Activated naive CD4-positive, alpha-beta T cell treated with anti-CD3 and anti-CD28 coated beads for 36 hours (primary cell): ENCODE data around the gene BORA. TPM values are rescaled to one million over a fixed set of nuclear protein-coding genes. Genes with fewer than 3 reads are reported as not detected.

Experiments used
- CTCF ChIA-PET: fragments of 350-600 bp; sonication (Branson Sonifier 250); formaldehyde crosslinking; loops from one replicate; lab custom pipeline; 2021; ENCODE audit warnings: antibody characterized with exemption; lab: Charles Lee
- DNase-seq: peaks from one replicate; pipeline ENCODE4 v3.0.0-alpha.2; 2020
- H3K27ac Mint-ChIP-seq: one replicate; pipeline ENCODE4 v1.8.0; 2021; ENCODE audit warnings: mild to moderate bottlenecking, mixed read lengths
- H3K27me3 Mint-ChIP-seq: one replicate; pipeline ENCODE4 v1.8.0; 2021; ENCODE audit warnings: low read depth, mixed read lengths
- H3K36me3 Mint-ChIP-seq: one replicate; pipeline ENCODE4 v1.8.0; 2021; ENCODE audit warnings: low read depth, mixed read lengths
- H3K4me1 Mint-ChIP-seq: one replicate; pipeline ENCODE4 v1.8.0; 2021; ENCODE audit warnings: low read depth, mixed read lengths
- H3K4me3 Mint-ChIP-seq: one replicate; pipeline ENCODE4 v1.8.0; 2021; ENCODE audit warnings: mild to moderate bottlenecking, moderate library complexity, mixed read lengths
- H3K9me3 Mint-ChIP-seq: one replicate; pipeline ENCODE4 v1.8.0; 2021; ENCODE audit warnings: mixed read lengths
- intact Hi-C: fragments of 100-400 bp; cut with micrococcal nuclease; formaldehyde crosslinking; loops from one replicate; pipeline ENCODE4 v1.15.1; 2023
- total RNA-seq, 2 experiments: library from RNA; stranded (reverse); gene quantifications; one replicate each; pipeline ENCODE4 v1.2.3, GENCODE V29; 2021

BORA gene
- total RNA-seq = 10 to 100 TPM; 17.3 to 19.5 TPM

DNA sequence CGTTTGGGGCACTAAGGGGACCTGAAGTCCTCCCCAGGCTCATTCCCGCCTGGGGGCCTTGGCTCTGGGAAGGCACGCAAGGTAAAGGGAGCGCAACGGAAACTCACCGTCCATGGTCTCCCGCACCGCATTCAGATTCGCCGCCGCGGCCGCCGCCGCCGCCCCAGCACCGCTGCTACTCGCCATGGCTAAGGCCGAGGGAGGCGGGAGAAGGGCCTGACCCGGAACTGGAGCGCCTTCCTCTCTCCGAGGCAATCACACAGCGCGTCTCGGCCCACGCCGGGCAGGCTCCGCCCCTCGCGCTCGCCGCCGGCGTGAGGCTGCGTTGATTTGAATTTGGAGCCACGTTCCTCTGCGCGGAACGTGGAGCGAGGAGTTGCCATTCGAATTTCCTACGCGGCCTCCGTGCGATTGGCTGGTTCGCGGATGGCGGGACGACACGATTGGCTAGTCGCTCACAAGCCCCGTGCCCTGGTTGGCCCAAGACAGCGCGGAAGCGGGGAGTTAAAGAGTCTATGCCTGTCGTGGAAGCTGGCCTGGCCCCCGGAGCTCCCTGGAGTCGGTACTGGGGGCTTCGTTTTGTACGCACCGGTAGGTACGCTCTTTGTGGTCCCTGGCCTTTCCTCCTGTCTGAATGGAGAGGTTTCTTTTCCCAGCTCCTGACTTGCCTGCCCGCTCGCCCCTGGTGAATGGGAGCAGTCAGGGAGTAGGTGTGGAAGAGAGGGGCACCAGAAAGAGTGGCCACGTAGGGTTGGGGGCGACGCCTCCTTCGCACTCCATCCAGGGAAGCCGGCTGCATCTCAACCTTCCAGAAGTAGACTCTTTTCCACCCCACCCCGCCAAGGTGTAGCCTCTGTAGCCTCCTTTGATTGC lies at the start of gene BORA, which contains the start of gene MZT1:
TSS of gene BORA (plus strand) at position 507 of the 873 bp plus-strand sequence. CDS start 1,018 bp downstream, outside the sequence.
TSS of gene MZT1 (minus strand) at position 213 of the 873 bp plus-strand sequence. CDS start at position 186, 27 bp downstream.
- Mint-ChIP-seq H3K9me3 (no peaks in the 10 kb centered on the region), H3K36me3 (peaks cover 33% of the 10 kb centered on the region), H3K4me3 (peak within 1 kb of the TSS; percentile 90), H3K4me1 (peaks cover 41% of the 10 kb centered on the region), H3K27me3 (no peaks in the 10 kb centered on the region), H3K27ac (peak within 1 kb of the TSS; percentile 81)
- peak; percentile 97 for DNase-seq
- intact Hi-C loops = loop anchor here (1.0 to 5.0 kb wide), 6 partner anchors 54 to 1437 kb away; partner anchors contain the start of genes DIS3 and KLF12
- CTCF ChIA-PET = no interaction called here

DNA sequence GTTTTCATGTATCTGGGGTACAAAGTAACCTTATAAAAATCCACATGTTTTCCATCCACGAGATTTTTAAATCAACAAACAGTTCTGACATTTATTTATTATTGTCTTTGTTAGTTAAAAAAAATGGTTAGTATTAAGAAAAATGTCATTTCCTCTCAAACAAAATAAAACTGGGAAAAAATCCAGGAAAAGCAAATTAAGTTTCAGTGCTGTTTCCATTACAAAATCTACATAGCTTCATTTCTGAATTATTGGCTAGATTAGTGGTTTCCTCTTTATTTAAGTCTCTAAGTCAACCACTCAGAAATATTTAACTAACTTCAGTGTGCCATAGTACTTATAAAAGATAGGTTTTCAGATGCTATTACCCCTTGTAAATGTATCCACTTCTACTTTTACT lies 49.4 kb upstream of the BORA start:
- CTCF ChIA-PET = no interaction called here

DNA sequence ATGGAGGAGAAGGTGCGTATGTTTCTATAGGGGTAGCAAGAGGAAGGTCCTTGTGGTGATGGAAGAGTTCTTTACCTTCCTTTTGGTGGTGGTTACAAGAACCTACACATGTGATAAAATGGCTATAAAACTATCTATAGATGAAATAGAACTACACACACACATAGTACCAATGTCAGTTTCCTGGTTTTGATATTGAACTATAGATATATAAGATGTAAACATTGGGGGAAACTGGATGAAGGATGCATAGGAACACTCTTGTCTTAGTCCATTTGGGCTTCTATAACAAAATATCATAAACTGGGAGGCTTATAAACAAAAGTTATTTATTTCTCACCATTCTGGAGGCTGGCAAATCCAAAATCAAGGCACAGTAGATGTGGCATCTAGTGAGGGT lies 47.4 kb upstream of the BORA start:
- no peaks in the 10 kb centered on the region for H3K4me1 Mint-ChIP-seq
- no peak for DNase-seq
- CTCF ChIA-PET = no interaction called here
- intact Hi-C loops = no loop called here
- H3K4me3 Mint-ChIP-seq = no peak overlapping the region
- peaks cover 15% of the 10 kb centered on the region for H3K27me3 Mint-ChIP-seq
- no peaks in the 10 kb centered on the region for H3K9me3 Mint-ChIP-seq
- H3K27ac Mint-ChIP-seq = no peak overlapping the region
- no peaks in the 10 kb centered on the region for H3K36me3 Mint-ChIP-seq

More for the DNA sequence above, 49.4 kb upstream of the BORA start:
- H3K36me3 Mint-ChIP-seq = no peaks in the 10 kb centered on the region
- H3K4me3 Mint-ChIP-seq = no peak overlapping the region
- no peaks in the 10 kb centered on the region for H3K9me3 Mint-ChIP-seq
- no peak overlapping the region for H3K27ac Mint-ChIP-seq
- intact Hi-C loops = no loop called here
- no peak for DNase-seq
- peaks cover 13% of the 10 kb centered on the region for H3K27me3 Mint-ChIP-seq
- H3K4me1 Mint-ChIP-seq = no peaks in the 10 kb centered on the region

GRCh38 chr13:72686766-72687165 lies 41.0 kb upstream of the BORA start:
- Mint-ChIP-seq H3K9me3 (no peaks in the 10 kb centered on the region), H3K27ac (no peak overlapping the region), H3K27me3 (peaks cover 25% of the 10 kb centered on the region), H3K4me3 (no peak overlapping the region), H3K4me1 (no peaks in the 10 kb centered on the region), H3K36me3 (no peaks in the 10 kb centered on the region)
- CTCF ChIA-PET = interaction anchor here (1.2 kb wide), 1 partner anchor 12 kb away, joined by 3 read pairs; no protein-coding TSS in a partner anchor
- intact Hi-C loops = no loop called here
- no peak for DNase-seq

DNA sequence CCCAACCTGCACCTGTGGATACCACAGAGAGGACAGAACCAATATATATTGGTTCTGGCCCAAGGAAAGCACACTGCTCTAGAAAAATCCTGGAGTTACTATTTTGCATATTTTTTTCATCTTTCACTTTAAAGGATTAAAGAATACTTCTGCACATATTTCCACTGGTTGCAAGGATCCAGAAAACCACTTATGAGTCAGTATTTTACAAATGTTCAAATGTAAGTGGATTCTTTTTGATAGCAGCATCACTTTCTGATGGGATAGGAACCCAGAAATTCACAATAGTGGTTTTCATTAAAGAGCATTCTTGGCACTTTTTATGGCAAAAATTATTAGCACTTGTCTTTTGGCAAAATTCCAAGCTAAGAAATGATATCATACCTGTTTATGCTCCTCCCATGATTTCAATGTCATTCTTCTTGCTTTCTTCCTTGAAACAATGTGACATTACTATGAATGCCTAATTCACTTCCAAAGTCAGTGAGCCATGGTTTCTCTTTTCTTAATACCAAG lies 38.5 kb upstream of the BORA start:
- Mint-ChIP-seq H3K9me3 (peaks cover 5% of the 10 kb centered on the region), H3K36me3 (no peaks in the 10 kb centered on the region), H3K4me1 (no peaks in the 10 kb centered on the region), H3K27me3 (peaks cover 14% of the 10 kb centered on the region), H3K27ac (no peak overlapping the region), H3K4me3 (no peak overlapping the region)
- intact Hi-C loops = no loop called here
- no peak for DNase-seq
- CTCF ChIA-PET = no interaction called here

GRCh38 chr13:72692884-72693514 lies 34.7 kb upstream of the BORA start:
- CTCF ChIA-PET = interaction anchor here (0.5 to 0.6 kb wide), 2 partner anchors 88 to 1062 kb away, joined by 3 to 4 read pairs; partner anchors contain the start of gene DIS3
- intact Hi-C loops = no loop called here

DNA sequence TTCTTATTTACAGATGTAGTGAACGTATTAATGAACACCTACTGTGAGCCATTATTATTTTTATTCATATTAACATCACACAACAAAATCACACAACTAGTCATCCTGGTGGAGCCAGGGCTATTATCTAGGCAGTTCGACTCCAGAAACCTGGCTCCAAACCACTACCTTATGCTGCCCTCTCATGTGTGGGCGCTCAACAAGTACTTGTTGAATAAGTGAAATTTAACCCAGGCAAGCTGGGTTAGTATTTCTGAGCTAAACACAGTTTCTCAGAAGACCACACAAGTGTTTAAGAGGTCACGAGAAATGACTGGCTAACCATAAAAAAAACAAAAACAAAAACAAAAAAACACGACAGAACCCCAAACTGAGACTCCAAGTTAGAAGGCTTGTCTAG lies 33.9 kb upstream of the BORA start:
- Mint-ChIP-seq H3K9me3 (peaks cover 5% of the 10 kb centered on the region), H3K36me3 (no peaks in the 10 kb centered on the region), H3K27me3 (peaks cover 15% of the 10 kb centered on the region), H3K27ac (no peak overlapping the region), H3K4me1 (no peaks in the 10 kb centered on the region), H3K4me3 (no peak overlapping the region)
- CTCF ChIA-PET = no interaction called here
- no peak for DNase-seq
- intact Hi-C loops = no loop called here

More at GRCh38 chr13:72692884-72693514, 34.7 kb upstream of the BORA start:
- no peak for DNase-seq
- Mint-ChIP-seq H3K4me3 (no peak overlapping the region), H3K4me1 (no peaks in the 10 kb centered on the region), H3K27me3 (peaks cover 13% of the 10 kb centered on the region), H3K27ac (no peak overlapping the region), H3K36me3 (no peaks in the 10 kb centered on the region), H3K9me3 (peaks cover 5% of the 10 kb centered on the region)

DNA sequence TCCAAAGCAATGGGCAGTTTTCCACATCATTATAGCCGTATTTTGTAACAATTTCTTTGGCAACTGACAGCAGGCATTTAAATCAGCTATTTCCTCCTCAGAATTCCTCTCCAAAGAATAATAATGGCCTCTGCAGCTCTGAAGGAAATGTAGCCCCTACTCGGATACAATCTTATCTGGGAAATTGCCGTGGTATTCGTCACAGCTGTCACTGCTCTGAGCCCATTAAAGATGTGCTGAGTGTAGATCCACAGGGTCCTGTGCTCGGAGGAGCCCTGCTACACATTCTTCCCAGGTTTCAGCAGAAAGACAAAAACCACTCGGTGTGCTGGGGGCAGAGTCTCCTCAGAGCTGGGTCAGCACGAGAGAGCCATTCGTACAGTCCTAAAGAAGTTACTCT lies 33.4 kb upstream of the BORA start:
- intact Hi-C loops = no loop called here
- H3K36me3 Mint-ChIP-seq = no peaks in the 10 kb centered on the region
- CTCF ChIA-PET = no interaction called here
- no peak for DNase-seq
- H3K4me3 Mint-ChIP-seq = no peak overlapping the region
- peaks cover 5% of the 10 kb centered on the region for H3K9me3 Mint-ChIP-seq
- no peaks in the 10 kb centered on the region for H3K4me1 Mint-ChIP-seq
- H3K27ac Mint-ChIP-seq = no peak overlapping the region
- H3K27me3 Mint-ChIP-seq = peaks cover 15% of the 10 kb centered on the region

- H3K4me1 Mint-ChIP-seq = no peaks in the 10 kb centered on the region
- CTCF ChIA-PET = interaction anchor here (1.1 to 2.4 kb wide), 3 partner anchors 46 to 60 kb away, joined by 4 to 5 read pairs (median 4); no protein-coding TSS in a partner anchor
- H3K27ac Mint-ChIP-seq = no peak overlapping the region
- H3K36me3 Mint-ChIP-seq = no peaks in the 10 kb centered on the region
- H3K9me3 Mint-ChIP-seq = peaks cover 5% of the 10 kb centered on the region
- H3K27me3 Mint-ChIP-seq = peaks cover 8% of the 10 kb centered on the region
- H3K4me3 Mint-ChIP-seq = no peak overlapping the region
- no peak for DNase-seq
- intact Hi-C loops = loop anchor here (5.0 kb wide), 2 partner anchors 54 to 1734 kb away; no protein-coding TSS in a partner anchor
Observed at GRCh38 chr13:72696579-72696978, 31.1 kb upstream of the BORA start.

DNA sequence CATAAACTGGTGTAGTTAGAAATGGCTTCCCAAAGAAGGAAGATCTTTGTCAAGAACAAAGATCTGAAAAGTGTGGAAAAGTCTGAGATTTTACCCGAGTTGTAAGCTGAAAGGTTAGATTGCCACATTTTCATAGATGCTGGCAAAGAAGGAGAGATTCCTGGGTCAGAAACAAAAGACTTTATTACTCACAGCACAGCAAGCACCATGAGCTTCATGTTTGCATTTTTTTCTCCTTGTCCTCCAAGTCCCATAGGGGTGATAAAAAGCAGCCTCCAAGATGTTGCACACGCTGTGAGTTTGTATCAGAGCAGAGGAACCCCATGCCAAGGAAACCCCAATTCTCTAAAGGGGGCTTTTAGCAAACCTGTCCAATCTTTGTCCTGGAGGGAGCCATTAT lies 29.6 kb upstream of the BORA start:
- no peaks in the 10 kb centered on the region for H3K4me1 Mint-ChIP-seq
- no peaks in the 10 kb centered on the region for H3K36me3 Mint-ChIP-seq
- no peak overlapping the region for H3K27ac Mint-ChIP-seq
- CTCF ChIA-PET = interaction anchor here (0.7 kb wide), 2 partner anchors 8 to 110 kb away, joined by 4 read pairs; no protein-coding TSS in a partner anchor
- no peak for DNase-seq
- intact Hi-C loops = loop anchor here (5.0 kb wide), 2 partner anchors 56 to 1736 kb away; no protein-coding TSS in a partner anchor
- H3K4me3 Mint-ChIP-seq = no peak overlapping the region
- peaks cover 8% of the 10 kb centered on the region for H3K27me3 Mint-ChIP-seq
- peaks cover under 1% of the 10 kb centered on the region for H3K9me3 Mint-ChIP-seq

GRCh38 chr13:72700509-72700908 lies 27.2 kb upstream of the BORA start:
- intact Hi-C loops = no loop called here
- CTCF ChIA-PET = no interaction called here
- Mint-ChIP-seq H3K27me3 (peaks cover 5% of the 10 kb centered on the region), H3K27ac (no peak overlapping the region), H3K4me1 (no peaks in the 10 kb centered on the region), H3K36me3 (peaks cover 2% of the 10 kb centered on the region), H3K9me3 (peaks cover 8% of the 10 kb centered on the region), H3K4me3 (no peak overlapping the region)
- no peak for DNase-seq

DNA sequence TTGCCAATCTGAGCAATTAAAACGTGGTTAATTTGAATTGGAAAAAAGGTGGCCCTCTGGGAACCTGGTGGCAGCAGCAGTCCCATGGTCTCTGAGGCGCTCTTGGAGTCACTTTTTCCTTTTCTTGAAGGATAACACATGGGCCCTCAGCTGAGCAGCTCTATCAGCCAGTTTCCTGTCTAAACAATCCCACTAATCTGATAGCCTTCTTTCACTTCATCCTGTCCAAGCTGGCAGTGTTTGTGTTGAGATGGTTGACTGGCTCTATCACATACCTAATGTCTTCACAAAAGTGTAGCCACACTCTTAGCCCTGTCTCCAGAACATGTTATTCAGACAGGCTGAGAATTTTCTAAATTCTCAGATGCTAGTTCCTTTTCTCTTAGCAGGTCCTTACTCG lies 10.9 kb upstream of the BORA start:
- no peak overlapping the region for H3K27ac Mint-ChIP-seq
- no peaks in the 10 kb centered on the region for H3K27me3 Mint-ChIP-seq
- CTCF ChIA-PET = no interaction called here
- intact Hi-C loops = no loop called here
- no peak overlapping the region for H3K4me3 Mint-ChIP-seq
- peaks cover 11% of the 10 kb centered on the region for H3K4me1 Mint-ChIP-seq
- H3K36me3 Mint-ChIP-seq = peaks cover 88% of the 10 kb centered on the region
- H3K9me3 Mint-ChIP-seq = peaks cover 21% of the 10 kb centered on the region
- DNase-seq = no peak
